GM12878 (cell line): ENCODE data around the gene CELA3B. TPM values are rescaled to one million over a fixed set of nuclear protein-coding genes. Genes with fewer than 3 reads are reported as not detected.

Source experiments
- polyA plus RNA-seq, 11 experiments: library from polyadenylated mRNA; depleted of rRNA in 4 of 11; unstranded in 6 of 11; stranded (reverse) in 5 of 11; fragments of >200 nt; fragmentation: Nextera tagmentation in 4 of 11; fragmentation: Illumina TruSeq in 1 of 11; extraction: Ambion mirVana in 4 of 11; extraction: Trizol in 1 of 11; gene quantifications; 1 replicate in 1 of 11; 2 replicates in 10 of 11; pipeline versions ENCODE4 v1.2.1 to v1.2.3, GENCODE V29; 2011 to 2016; ENCODE audit warnings: inconsistent platforms in 2 of 11, missing spikeins in 2 of 11, low read depth in 1 of 11
- small RNA-seq: library from RNA; depleted of rRNA; stranded (forward); fragments of <200 nt; gene quantifications from one replicate; pipeline ENCODE3, GENCODE V24; 2014
- total RNA-seq, 4 experiments: library from RNA; depleted of rRNA in 3 of 4; stranded (reverse); fragments of >200 nt in 3 of 4; fragmentation: Illumina TruSeq in 1 of 4; extraction: Trizol in 1 of 4; gene quantifications; 2 replicates each; pipeline versions ENCODE4 v1.2.1 to v1.2.3, GENCODE V29; 2013 to 2021

The CELA3B gene
- total and polyA plus RNA-seq, 10 of the 15 experiments (the other 5 are each of a cell fraction or from before 2014, with no cell fraction given): 4.1 TPM; not detected in 9

Small RNA genes within 50 kb of the gene (small RNA-seq; reads per million reads assigned to genes)
- not detected for gene RN7SL186P
- gene RN7SL386P: not detected
- not detected for gene RNU6-1022P
- not detected for gene RNU6-776P

Other genes with a start within 250 kb of the CELA3B start
- gene USP48, start 193.9 kb upstream of the CELA3B start, total RNA-seq (2014; rRNA removed): 59.0 and 70.8 TPM in 2 replicates
- 69.9 and 80.4 TPM in 2 replicates for gene USP48, start 193.9 kb upstream of the CELA3B start, total RNA-seq (2014; rRNA removed; fragmentation: Illumina TruSeq; extraction: Trizol)
- gene USP48, start 193.9 kb upstream of the CELA3B start, total RNA-seq (2021): 96.6 and 99.3 TPM in 2 replicates
- gene USP48, start 193.9 kb upstream of the CELA3B start, polyA plus RNA-seq (2011; rRNA removed): 104 and 161 TPM in 2 replicates
- gene USP48, start 193.9 kb upstream of the CELA3B start, polyA plus RNA-seq (2014; fragmentation: Illumina TruSeq; extraction: Trizol): 81.1 and 116 TPM in 2 replicates
- 10 to 100 TPM; 21.2 to 39.0 TPM for gene USP48, start 193.9 kb upstream of the CELA3B start, polyA plus RNA-seq (2014; fragmentation: Nextera tagmentation; extraction: Ambion mirVana)
- gene USP48, start 193.9 kb upstream of the CELA3B start, polyA plus RNA-seq (2014; rRNA removed): 53.9 and 68.2 TPM in 2 replicates
- 100 to 1,000 TPM in 1 of 2 experiments, 10 to 100 TPM in 1; 95.2 to 115 TPM for gene USP48, start 193.9 kb upstream of the CELA3B start, polyA plus RNA-seq (2016; fragmentation: Nextera tagmentation; extraction: Ambion mirVana)
- 0.23 TPM in 1 of 2 replicates, not detected in the other for gene LDLRAD2, start 164.8 kb upstream of the CELA3B start, total RNA-seq (2014; rRNA removed)
- gene LDLRAD2, start 164.8 kb upstream of the CELA3B start, total RNA-seq (2014; rRNA removed; fragmentation: Illumina TruSeq; extraction: Trizol): not detected in 2 replicates
- 0.08 TPM in 1 of 2 replicates, not detected in the other for gene LDLRAD2, start 164.8 kb upstream of the CELA3B start, total RNA-seq (2021)
- gene LDLRAD2, start 164.8 kb upstream of the CELA3B start, polyA plus RNA-seq (2011; rRNA removed): not detected in 2 replicates
- not detected in 2 replicates for gene LDLRAD2, start 164.8 kb upstream of the CELA3B start, polyA plus RNA-seq (2014; fragmentation: Illumina TruSeq; extraction: Trizol)
- under 1 TPM in 1 of 2 experiments, not detected in 1; 0.11 TPM for gene LDLRAD2, start 164.8 kb upstream of the CELA3B start, polyA plus RNA-seq (2014; fragmentation: Nextera tagmentation; extraction: Ambion mirVana)
- gene LDLRAD2, start 164.8 kb upstream of the CELA3B start, polyA plus RNA-seq (2014; rRNA removed): 0.04 TPM in 1 of 2 replicates, not detected in the other
- not detected for gene LDLRAD2, start 164.8 kb upstream of the CELA3B start, polyA plus RNA-seq (2016; fragmentation: Nextera tagmentation; extraction: Ambion mirVana)
- gene HSPG2, start 39.7 kb upstream of the CELA3B start, total RNA-seq (2014; rRNA removed): 0.82 and 1.2 TPM in 2 replicates
- 0.63 and 0.83 TPM in 2 replicates for gene HSPG2, start 39.7 kb upstream of the CELA3B start, total RNA-seq (2014; rRNA removed; fragmentation: Illumina TruSeq; extraction: Trizol)
- gene HSPG2, start 39.7 kb upstream of the CELA3B start, total RNA-seq (2021): 3.4 and 3.5 TPM in 2 replicates
- gene HSPG2, start 39.7 kb upstream of the CELA3B start, polyA plus RNA-seq (2011; rRNA removed): 0.62 and 0.71 TPM in 2 replicates
- gene HSPG2, start 39.7 kb upstream of the CELA3B start, polyA plus RNA-seq (2014; fragmentation: Illumina TruSeq; extraction: Trizol): 0.06 and 0.40 TPM in 2 replicates
- not detected for gene HSPG2, start 39.7 kb upstream of the CELA3B start, polyA plus RNA-seq (2014; fragmentation: Nextera tagmentation; extraction: Ambion mirVana)
- gene HSPG2, start 39.7 kb upstream of the CELA3B start, polyA plus RNA-seq (2014; rRNA removed): 0.76 and 1.3 TPM in 2 replicates
- 1 to 10 TPM in 1 of 2 experiments, under 1 TPM in 1; 0.30 to 1.1 TPM for gene HSPG2, start 39.7 kb upstream of the CELA3B start, polyA plus RNA-seq (2016; fragmentation: Nextera tagmentation; extraction: Ambion mirVana)
- not detected in 2 replicates for gene CELA3A, start 24.6 kb downstream of the CELA3B start, total RNA-seq (2014; rRNA removed)
- not detected in 2 replicates for gene CELA3A, start 24.6 kb downstream of the CELA3B start, total RNA-seq (2014; rRNA removed; fragmentation: Illumina TruSeq; extraction: Trizol)
- 7.6 and 9.0 TPM in 2 replicates for gene CELA3A, start 24.6 kb downstream of the CELA3B start, total RNA-seq (2021)
- gene CELA3A, start 24.6 kb downstream of the CELA3B start, polyA plus RNA-seq (2011; rRNA removed): not detected in 2 replicates
- gene CELA3A, start 24.6 kb downstream of the CELA3B start, polyA plus RNA-seq (2014; fragmentation: Illumina TruSeq; extraction: Trizol): not detected in 2 replicates
- gene CELA3A, start 24.6 kb downstream of the CELA3B start, polyA plus RNA-seq (2014; fragmentation: Nextera tagmentation; extraction: Ambion mirVana): not detected
- not detected in 2 replicates for gene CELA3A, start 24.6 kb downstream of the CELA3B start, polyA plus RNA-seq (2014; rRNA removed)
- gene CELA3A, start 24.6 kb downstream of the CELA3B start, polyA plus RNA-seq (2016; fragmentation: Nextera tagmentation; extraction: Ambion mirVana): not detected
- 350 and 429 TPM in 2 replicates for gene CDC42, start 75.7 kb downstream of the CELA3B start, total RNA-seq (2014; rRNA removed)
- gene CDC42, start 75.7 kb downstream of the CELA3B start, total RNA-seq (2014; rRNA removed; fragmentation: Illumina TruSeq; extraction: Trizol): 418 and 422 TPM in 2 replicates
- 302 and 307 TPM in 2 replicates for gene CDC42, start 75.7 kb downstream of the CELA3B start, total RNA-seq (2021)
- 479 and 776 TPM in 2 replicates for gene CDC42, start 75.7 kb downstream of the CELA3B start, polyA plus RNA-seq (2011; rRNA removed)
- 426 and 542 TPM in 2 replicates for gene CDC42, start 75.7 kb downstream of the CELA3B start, polyA plus RNA-seq (2014; fragmentation: Illumina TruSeq; extraction: Trizol)
- 100 to 1,000 TPM; 286 to 442 TPM for gene CDC42, start 75.7 kb downstream of the CELA3B start, polyA plus RNA-seq (2014; fragmentation: Nextera tagmentation; extraction: Ambion mirVana)
- 230 and 275 TPM in 2 replicates for gene CDC42, start 75.7 kb downstream of the CELA3B start, polyA plus RNA-seq (2014; rRNA removed)
- gene CDC42, start 75.7 kb downstream of the CELA3B start, polyA plus RNA-seq (2016; fragmentation: Nextera tagmentation; extraction: Ambion mirVana): 100 to 1,000 TPM; 184 to 200 TPM
- gene WNT4, start 166.1 kb downstream of the CELA3B start, total RNA-seq (2014; rRNA removed): under 0.01 TPM in 1 of 2 replicates, not detected in the other
- not detected in 2 replicates for gene WNT4, start 166.1 kb downstream of the CELA3B start, total RNA-seq (2014; rRNA removed; fragmentation: Illumina TruSeq; extraction: Trizol)
- not detected in 2 replicates for gene WNT4, start 166.1 kb downstream of the CELA3B start, total RNA-seq (2021)
- 0.01 TPM in 1 of 2 replicates, not detected in the other for gene WNT4, start 166.1 kb downstream of the CELA3B start, polyA plus RNA-seq (2011; rRNA removed)
- not detected in 2 replicates for gene WNT4, start 166.1 kb downstream of the CELA3B start, polyA plus RNA-seq (2014; fragmentation: Illumina TruSeq; extraction: Trizol)
- gene WNT4, start 166.1 kb downstream of the CELA3B start, polyA plus RNA-seq (2014; fragmentation: Nextera tagmentation; extraction: Ambion mirVana): not detected
- gene WNT4, start 166.1 kb downstream of the CELA3B start, polyA plus RNA-seq (2014; rRNA removed): 0.27 TPM in 1 of 2 replicates, not detected in the other
- gene WNT4, start 166.1 kb downstream of the CELA3B start, polyA plus RNA-seq (2016; fragmentation: Nextera tagmentation; extraction: Ambion mirVana): not detected